ENCODE data around the gene CDYL. TPM values are rescaled to one million over a fixed set of nuclear protein-coding genes. Genes with fewer than 3 reads are reported as not detected.

The CDYL gene
- total RNA-seq, 1 donor, result 72.3 TPM

- H3K27me3 ChIP-seq (ENCODE audit: insufficient read depth, low read length), result no peaks in the 10 kb centered on the region
- H3K9me3 ChIP-seq (ENCODE audit: low read depth, low read length), result no peaks in the 10 kb centered on the region
- H3K4me1 ChIP-seq (ENCODE audit: insufficient read depth, low read length), result no peaks in the 10 kb centered on the region
- no peak overlapping the region for H3K4me3 ChIP-seq (ENCODE audit: low read length)
Measured at GRCh38 chr6:4965562-4966389, 189.6 kb downstream of the CDYL start.

GRCh38 chr6:4967301-4968030, 191.3 kb downstream of the CDYL start:
- no peaks in the 10 kb centered on the region for H3K27me3 ChIP-seq (ENCODE audit: insufficient read depth, low read length)
- no peak overlapping the region for H3K4me3 ChIP-seq (ENCODE audit: low read length)
- H3K4me1 ChIP-seq (ENCODE audit: insufficient read depth, low read length), result no peaks in the 10 kb centered on the region
- no peaks in the 10 kb centered on the region for H3K9me3 ChIP-seq (ENCODE audit: low read depth, low read length)

GRCh38 chr6:4969609-4970285, 193.5 kb downstream of the CDYL start:
- Histone ChIP-seq H3K4me1 (ENCODE audit: insufficient read depth, low read length) (no peaks in the 10 kb centered on the region), H3K9me3 (ENCODE audit: low read depth, low read length) (no peaks in the 10 kb centered on the region), H3K27me3 (ENCODE audit: insufficient read depth, low read length) (no peaks in the 10 kb centered on the region), H3K4me3 (ENCODE audit: low read length) (no peak overlapping the region)

DNA sequence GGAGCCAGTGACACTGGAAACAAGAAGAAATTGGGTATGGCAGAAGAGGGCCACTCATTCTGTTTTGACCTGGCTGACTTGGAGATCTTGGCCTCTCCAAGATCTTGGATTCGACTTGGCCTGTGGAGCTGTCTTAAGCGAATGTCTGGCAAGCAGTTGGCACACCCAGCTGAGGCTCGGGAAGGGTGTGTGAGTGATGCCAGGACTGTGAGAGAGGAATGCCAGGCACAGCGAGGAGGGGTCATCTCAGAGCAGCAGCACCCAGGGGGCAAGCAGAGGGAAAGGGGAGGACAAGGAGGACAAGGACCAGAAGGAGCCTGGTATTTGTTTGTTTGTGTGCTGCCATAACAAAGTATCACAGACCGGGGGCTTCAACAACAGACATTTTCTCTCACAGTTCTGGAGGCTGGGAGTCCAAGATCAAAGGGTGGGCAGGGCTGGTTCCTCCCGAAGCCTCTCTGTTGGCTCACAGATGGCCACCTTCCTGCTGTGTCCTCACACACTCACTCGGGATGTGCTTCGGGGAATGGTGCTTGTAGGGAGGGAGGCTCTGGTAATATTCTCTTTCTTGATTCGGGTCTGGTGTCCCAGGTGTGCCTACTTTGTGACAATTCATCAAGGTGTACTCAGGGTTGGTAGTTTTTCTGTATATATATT, 194.7 kb downstream of the CDYL start:
- Histone ChIP-seq H3K9me3 (ENCODE audit: low read depth, low read length) (no peaks in the 10 kb centered on the region), H3K4me3 (ENCODE audit: low read length) (no peak overlapping the region), H3K4me1 (ENCODE audit: insufficient read depth, low read length) (no peaks in the 10 kb centered on the region), H3K27me3 (ENCODE audit: insufficient read depth, low read length) (no peaks in the 10 kb centered on the region)

DNA sequence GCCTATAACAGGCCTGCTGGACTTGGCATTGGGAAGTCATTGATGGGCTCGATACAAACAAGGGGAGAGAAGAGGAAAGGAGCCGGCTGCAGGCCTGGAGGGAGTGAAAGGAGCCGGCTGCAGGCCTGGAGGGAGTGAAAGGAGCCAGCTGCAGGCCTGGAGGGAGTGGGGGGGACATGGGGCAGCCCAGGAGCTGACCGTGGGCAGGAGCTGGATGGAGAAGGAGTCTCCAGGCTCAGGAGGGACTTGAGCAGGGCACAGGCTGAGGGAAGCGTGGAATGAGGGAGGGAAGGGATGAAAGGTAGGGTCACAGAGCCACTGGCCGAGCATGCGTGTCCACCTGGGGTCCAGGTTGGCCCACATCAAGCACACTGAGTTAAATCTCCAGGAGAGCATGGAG, 195.6 kb downstream of the CDYL start:
- H3K27me3 ChIP-seq (ENCODE audit: insufficient read depth, low read length), result no peaks in the 10 kb centered on the region
- no peaks in the 10 kb centered on the region for H3K4me1 ChIP-seq (ENCODE audit: insufficient read depth, low read length)
- H3K4me3 ChIP-seq (ENCODE audit: low read length), result no peak overlapping the region
- no peaks in the 10 kb centered on the region for H3K9me3 ChIP-seq (ENCODE audit: low read depth, low read length)

GRCh38 chr6:4972438-4972837, 196.2 kb downstream of the CDYL start:
- Histone ChIP-seq H3K4me3 (ENCODE audit: low read length) (no peak overlapping the region), H3K4me1 (ENCODE audit: insufficient read depth, low read length) (no peaks in the 10 kb centered on the region), H3K9me3 (ENCODE audit: low read depth, low read length) (no peaks in the 10 kb centered on the region), H3K27me3 (ENCODE audit: insufficient read depth, low read length) (no peaks in the 10 kb centered on the region)

DNA sequence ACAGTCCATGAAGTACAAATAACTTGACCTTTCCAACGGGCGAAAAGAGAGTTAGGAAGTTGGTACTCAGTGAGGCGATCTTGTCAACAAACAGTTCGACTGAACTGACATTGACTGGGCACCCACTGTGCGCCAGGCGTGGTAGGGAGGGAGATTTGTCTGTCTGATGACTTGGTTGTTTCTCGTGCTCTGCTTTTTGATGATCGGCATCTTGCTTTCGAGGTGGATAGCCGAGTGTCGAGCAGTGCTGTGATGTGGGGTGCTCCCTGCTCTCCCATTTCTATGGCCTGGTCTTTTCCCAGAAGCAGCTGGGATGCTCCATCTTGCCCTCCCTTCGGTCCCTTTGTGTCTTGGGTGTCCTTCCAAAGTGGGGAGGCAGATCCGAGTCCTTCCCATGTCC, 197.2 kb downstream of the CDYL start:
- no peak overlapping the region for H3K4me3 ChIP-seq (ENCODE audit: low read length)
- H3K27me3 ChIP-seq (ENCODE audit: insufficient read depth, low read length), result no peaks in the 10 kb centered on the region
- H3K9me3 ChIP-seq (ENCODE audit: low read depth, low read length), result no peaks in the 10 kb centered on the region
- no peaks in the 10 kb centered on the region for H3K4me1 ChIP-seq (ENCODE audit: insufficient read depth, low read length)

DNA sequence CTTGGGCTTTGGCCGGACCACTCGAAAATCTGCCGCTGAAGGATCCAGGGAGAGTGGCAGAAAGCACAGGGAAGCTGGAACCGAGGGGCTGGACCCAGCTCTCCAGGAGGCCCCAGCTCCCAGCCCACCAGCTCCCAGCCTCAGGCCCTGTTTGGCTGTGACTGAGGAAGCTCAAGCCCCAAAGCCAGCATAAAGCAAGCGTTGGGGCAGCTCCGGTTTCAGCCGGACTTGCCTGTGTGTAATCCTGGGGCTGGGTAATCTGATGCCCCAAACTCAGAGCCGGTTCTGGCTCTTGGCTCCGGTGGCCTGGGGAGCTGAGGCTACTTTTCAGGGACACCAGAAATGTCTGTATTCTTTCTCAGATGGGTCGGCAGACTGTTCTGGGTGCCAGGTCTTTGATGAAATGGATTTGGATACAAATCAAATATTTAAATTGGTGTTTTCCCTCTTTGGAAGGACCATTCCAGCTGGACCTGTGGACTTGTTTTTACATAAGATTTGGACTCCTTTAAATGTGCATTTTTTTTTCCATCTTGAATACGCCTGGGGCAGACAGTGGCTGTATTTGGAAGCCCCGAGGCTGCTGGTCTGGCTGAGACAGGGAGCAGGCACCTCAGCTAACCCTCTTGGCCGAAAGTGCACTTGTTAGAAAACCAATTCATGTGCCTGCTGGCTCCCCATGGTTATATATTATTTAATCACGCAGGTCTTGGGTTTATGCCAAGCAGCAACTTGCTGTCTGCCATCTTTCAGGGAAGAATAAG, 198.0 kb downstream of the CDYL start:
- Histone ChIP-seq H3K9me3 (ENCODE audit: low read depth, low read length) (peaks cover 2% of the 10 kb centered on the region), H3K27me3 (ENCODE audit: insufficient read depth, low read length) (no peaks in the 10 kb centered on the region), H3K4me3 (ENCODE audit: low read length) (no peak overlapping the region), H3K4me1 (ENCODE audit: insufficient read depth, low read length) (no peaks in the 10 kb centered on the region)

- H3K4me1 ChIP-seq (ENCODE audit: insufficient read depth, low read length), result no peaks in the 10 kb centered on the region
- peaks cover 8% of the 10 kb centered on the region for H3K9me3 ChIP-seq (ENCODE audit: low read depth, low read length)
- H3K4me3 ChIP-seq (ENCODE audit: low read length), result no peak overlapping the region
Measured at GRCh38 chr6:4974962-4975361, 198.8 kb downstream of the CDYL start.

GRCh38 chr6:4975506-4975905, 199.3 kb downstream of the CDYL start:
- H3K4me3 ChIP-seq (ENCODE audit: low read length), result no peak overlapping the region
- H3K9me3 ChIP-seq (ENCODE audit: low read depth, low read length), result peaks cover 8% of the 10 kb centered on the region
- no peaks in the 10 kb centered on the region for H3K27me3 ChIP-seq (ENCODE audit: insufficient read depth, low read length)
- H3K4me1 ChIP-seq (ENCODE audit: insufficient read depth, low read length), result no peaks in the 10 kb centered on the region

More at GRCh38 chr6:4974962-4975361, 198.8 kb downstream of the CDYL start:
- H3K27me3 ChIP-seq (ENCODE audit: insufficient read depth, low read length), result no peaks in the 10 kb centered on the region

DNA sequence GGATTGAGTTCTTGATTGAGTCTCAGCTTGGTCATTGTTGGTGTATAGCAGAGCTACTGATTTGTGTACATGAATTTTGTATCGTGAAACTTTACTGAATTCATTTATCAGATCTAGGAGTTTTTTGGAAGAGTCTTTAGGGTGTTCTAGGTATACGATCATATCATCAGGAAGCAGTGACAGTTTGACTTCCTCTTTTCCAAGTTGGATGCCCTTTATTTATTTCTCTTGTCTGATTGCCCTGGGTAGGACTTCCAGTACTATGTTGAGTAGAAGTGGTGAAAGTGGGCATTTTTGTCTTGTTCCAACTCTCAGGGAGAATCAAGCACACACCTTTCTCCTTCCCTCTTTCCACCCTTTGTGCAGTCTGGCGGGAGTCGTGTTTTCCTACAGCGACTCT, 201.3 kb downstream of the CDYL start:
- Histone ChIP-seq H3K4me1 (ENCODE audit: insufficient read depth, low read length) (no peaks in the 10 kb centered on the region), H3K4me3 (ENCODE audit: low read length) (no peak overlapping the region), H3K27me3 (ENCODE audit: insufficient read depth, low read length) (no peaks in the 10 kb centered on the region), H3K9me3 (ENCODE audit: low read depth, low read length) (peaks cover 8% of the 10 kb centered on the region)

DNA sequence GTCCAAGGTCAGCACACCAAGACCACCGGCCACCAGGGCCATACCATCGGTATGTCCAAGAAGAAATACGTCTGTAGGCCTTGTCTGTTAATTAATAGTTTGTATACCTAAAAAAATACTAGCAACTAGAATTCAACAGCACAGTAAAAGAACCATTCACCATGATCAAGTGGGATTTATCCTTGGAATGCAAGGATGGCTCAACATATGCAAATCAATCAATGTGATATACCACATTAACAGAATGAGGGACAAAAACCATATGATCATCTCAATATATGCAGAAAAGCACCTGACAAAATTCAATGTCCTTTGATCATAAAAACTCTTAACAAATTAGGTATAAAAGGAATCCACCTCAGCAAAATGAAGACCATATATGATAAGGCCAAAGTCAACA, 203.2 kb downstream of the CDYL start:
- peaks cover 8% of the 10 kb centered on the region for H3K9me3 ChIP-seq (ENCODE audit: low read depth, low read length)
- H3K4me3 ChIP-seq (ENCODE audit: low read length), result no peak overlapping the region
- H3K4me1 ChIP-seq (ENCODE audit: insufficient read depth, low read length), result no peaks in the 10 kb centered on the region
- H3K27me3 ChIP-seq (ENCODE audit: insufficient read depth, low read length), result no peaks in the 10 kb centered on the region

DNA sequence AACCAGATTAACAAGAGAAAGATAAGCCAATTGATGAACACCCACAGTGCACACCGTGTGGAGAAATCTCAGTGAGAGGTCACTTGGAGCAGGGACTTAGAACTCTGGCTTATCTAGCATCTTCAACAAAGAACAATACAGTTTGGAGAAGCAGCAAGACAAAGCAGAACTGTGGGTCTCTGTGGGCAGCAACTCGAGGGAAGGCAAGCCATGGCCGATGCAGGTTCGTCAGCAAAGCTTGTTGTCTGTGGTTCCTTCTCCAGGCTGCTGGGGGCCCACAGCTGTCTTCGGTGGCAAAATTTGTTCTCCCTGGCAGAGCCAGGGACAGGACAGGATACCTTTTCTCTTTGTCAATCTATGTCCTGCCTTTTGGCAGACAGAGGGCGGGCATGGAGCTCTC, 205.6 kb downstream of the CDYL start:
- H3K4me3 ChIP-seq (ENCODE audit: low read length), result no peak overlapping the region
- H3K4me1 ChIP-seq (ENCODE audit: insufficient read depth, low read length), result no peaks in the 10 kb centered on the region
- H3K9me3 ChIP-seq (ENCODE audit: low read depth, low read length), result peaks cover 8% of the 10 kb centered on the region
- no peaks in the 10 kb centered on the region for H3K27me3 ChIP-seq (ENCODE audit: insufficient read depth, low read length)

- no peak overlapping the region for H3K4me3 ChIP-seq (ENCODE audit: low read length)
- no peaks in the 10 kb centered on the region for H3K4me1 ChIP-seq (ENCODE audit: insufficient read depth, low read length)
- peaks cover 8% of the 10 kb centered on the region for H3K9me3 ChIP-seq (ENCODE audit: low read depth, low read length)
- no peaks in the 10 kb centered on the region for H3K27me3 ChIP-seq (ENCODE audit: insufficient read depth, low read length)
Measured at GRCh38 chr6:4983322-4983721, 207.1 kb downstream of the CDYL start.

All from mononuclear cell (primary cell).